GM21528 (cell line): ENCODE data around the gene PRKG1.
"Not testable (repeated sequence)": the region's sequence is repeated elsewhere in the genome, so short reads cannot be mapped to it uniquely, and the experiment has no call there.

Source experiments
- ATAC-seq: cut with Tn5 transposase; IDR thresholded peaks from one replicate; pipeline ENCODE4 v1.9.1; 2021; ENCODE audit warnings: mild to moderate bottlenecking, moderate library complexity; ENCODE audit not compliant: unreplicated experiment, low FRiP score

The PRKG1 gene

DNA sequence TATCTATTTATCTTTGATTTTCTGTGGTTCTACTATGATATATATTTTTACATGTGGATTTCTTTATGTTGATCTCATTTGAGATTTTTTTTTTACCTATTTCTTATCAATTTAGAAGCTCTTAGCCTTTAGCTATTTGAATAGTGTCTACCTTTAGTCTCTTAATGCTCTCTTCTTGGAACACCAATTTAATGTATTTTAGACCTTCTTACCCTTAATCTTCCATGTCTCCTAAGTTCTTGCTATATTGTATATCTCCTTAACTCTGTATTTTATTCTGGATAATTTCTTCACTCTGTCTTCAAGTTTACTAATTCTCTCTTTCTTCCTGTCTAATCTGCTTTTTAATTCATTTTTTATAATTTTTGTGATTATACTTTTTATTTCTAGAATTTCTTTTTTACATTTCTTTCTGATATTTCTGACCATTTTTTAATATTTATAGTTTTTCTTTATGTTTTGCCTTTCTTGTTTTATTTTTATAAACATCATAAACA lies 597.8 kb downstream of the PRKG1 start:
- ATAC-seq: no peak

GRCh38 chr10:51675088-51675487 lies 600.8 kb downstream of the PRKG1 start:
- ATAC-seq: no peak

DNA sequence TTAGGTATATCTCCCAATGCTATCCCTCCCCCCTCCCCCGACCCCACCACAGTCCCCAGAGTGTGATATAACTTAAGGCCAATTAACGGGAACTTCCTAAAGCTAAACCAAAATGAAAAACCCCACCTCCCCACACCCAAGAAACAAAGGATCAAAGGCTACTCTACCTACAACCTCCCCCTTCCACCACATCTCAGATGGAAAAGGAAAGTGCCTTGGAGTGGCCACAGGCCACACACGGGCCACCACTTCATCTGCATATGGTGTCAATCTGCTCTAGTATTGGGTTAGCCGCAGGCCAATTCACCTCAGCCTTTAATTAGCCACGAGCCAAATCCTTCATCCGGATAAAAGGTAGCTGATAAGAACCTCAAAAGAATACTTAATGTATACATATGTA lies 605.6 kb downstream of the PRKG1 start:
- ATAC-seq: no peak

- ATAC-seq: no peak
Measured at GRCh38 chr10:51683031-51683691, 608.9 kb downstream of the PRKG1 start.

DNA sequence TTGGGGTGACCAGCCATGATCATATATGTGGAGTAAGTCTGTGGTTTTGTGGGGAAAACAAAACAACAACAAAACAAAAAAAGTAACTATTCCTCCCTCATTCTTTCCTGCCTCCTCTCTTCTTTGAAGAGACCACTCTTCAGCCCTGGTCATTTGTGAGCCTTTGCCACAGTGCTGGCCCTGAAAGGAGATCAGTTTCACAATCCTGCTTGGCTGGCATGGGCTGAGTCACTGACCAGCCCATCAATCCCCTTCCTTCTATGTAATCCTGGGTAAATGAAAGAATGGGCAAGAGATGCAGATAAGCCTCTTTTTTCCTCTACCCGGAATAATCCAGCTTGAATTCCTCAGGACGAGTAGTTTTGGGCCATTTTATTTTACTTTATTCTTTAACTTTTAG lies 611.5 kb downstream of the PRKG1 start:
- ATAC-seq: no peak

DNA sequence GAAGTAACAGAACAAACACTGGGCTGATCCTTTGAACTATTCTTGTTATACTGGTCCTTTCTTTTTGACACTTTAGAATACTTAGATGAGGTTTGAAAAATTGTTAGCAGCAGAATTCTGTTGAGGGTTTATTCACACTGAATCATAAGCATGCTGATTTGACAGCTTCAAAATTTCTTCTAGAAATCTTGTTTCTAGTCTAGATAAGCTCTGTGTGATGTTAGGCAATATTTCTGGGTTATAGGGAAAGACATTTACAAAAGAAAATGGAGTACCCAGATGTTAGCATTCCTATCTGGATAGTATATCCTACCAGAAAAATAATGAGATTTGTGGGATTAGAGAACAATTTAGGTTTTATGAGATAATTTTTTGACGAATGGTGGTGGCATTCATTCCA lies 613.0 kb downstream of the PRKG1 start:
- no peak for ATAC-seq

DNA sequence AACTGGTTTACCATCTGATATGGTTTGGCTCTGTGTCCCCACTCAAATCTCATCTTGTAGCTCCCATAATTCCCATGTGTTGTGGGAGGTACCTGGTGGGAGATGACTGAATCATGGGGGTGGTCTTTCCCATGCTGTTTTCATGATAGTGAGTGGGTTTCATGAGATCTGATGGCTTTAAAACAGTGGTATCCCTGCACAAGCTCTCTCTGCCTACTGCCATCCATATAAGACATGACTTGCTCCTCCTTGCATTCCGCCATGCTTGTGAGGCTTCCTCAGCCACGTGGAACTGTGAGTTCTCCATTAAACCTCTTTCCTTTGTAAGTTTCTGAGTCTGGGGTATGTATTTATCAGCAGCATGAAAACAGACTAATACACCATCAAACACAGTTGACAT lies 614.5 kb downstream of the PRKG1 start:
- not testable (repeated sequence) for ATAC-seq

DNA sequence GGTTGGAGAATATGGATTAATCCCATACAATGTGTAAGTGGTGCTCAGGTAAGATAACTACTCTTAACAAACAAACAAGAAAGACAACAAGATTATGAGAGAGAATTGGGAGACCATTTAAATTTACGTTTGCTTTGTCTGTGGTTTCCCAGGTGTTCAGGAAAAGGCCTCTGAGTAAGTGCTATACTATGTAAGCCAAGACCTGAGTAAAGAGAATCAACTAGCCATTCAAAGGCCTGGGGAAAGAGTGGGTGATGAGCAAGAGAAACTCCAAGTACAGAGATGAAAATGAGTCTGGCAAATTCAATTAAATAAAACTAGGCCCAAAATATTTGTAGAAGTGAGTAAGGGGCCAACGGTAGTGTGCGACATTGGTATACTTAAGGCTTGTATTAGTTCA lies 615.2 kb downstream of the PRKG1 start:
- ATAC-seq: no peak

DNA sequence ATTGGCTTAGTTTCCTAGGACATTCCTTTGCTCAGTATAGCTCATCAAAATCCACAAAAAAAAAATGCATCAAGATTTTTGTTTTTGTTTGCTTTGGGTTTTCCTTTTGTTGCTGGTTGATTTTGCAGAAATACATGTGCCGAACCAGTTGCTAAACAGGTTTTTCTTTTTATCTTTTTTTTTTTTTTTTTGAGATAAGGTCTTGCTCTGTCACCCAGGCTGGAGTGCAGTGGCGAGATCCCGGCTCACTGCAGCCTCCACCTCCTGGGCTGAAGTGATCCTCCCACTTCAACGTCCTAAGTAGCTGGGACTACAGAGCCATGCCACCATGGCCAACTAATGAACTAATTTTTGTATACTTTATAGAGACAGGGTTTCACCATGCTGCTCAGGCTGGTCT lies 616.8 kb downstream of the PRKG1 start:
- no peak for ATAC-seq

DNA sequence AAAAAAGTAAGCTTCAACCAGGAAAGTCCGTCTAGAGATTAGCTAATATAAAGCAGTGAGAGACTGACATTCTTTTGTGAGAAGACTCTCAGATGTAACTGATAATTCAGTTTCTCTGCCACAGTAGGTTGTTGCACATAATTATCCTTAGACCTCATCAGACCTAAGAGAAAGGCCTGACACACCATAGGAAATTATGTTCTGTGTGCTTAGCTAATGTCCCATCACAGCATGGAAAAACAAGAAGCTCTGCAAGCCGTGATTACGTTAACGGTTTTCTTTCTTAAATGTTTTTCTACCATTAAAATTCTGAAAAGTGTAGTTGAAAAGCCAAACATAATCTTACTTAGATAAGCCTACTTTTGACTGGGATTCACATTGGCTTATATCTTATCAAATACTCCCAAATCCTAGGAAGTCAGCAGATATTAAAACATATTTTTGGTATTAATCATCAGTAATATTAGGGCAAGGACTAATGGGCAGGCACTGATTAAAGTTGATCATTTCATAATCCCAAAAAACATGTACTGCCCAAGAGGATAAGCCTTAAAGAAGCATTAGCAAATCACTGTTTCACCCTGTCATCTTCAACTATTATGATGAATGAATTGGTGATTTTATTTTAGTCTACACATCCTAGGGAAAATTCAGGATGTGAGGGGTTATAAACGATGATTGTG lies 619.9 kb downstream of the PRKG1 start:
- ATAC-seq: no peak

- no peak for ATAC-seq
Measured at GRCh38 chr10:51696251-51696650, 622.0 kb downstream of the PRKG1 start.

- ATAC-seq: no peak
Measured at GRCh38 chr10:51698473-51699063, 624.3 kb downstream of the PRKG1 start.

- peak; percentile 45 for ATAC-seq
Measured at GRCh38 chr10:51699145-51699474, 624.8 kb downstream of the PRKG1 start.

- peak; percentile 96 for ATAC-seq
Measured at GRCh38 chr10:51699475-51700227, 625.4 kb downstream of the PRKG1 start, which contains the start of gene CSTF2T. TSS of gene CSTF2T (minus strand) at chr10:51699595. CDS start at chr10:51699549, 46 bp downstream.

GRCh38 chr10:51700228-51700817 lies 626.0 kb downstream of the PRKG1 start:
- no peak for ATAC-seq

GRCh38 chr10:51705774-51706173 lies 631.5 kb downstream of the PRKG1 start:
- no peak for ATAC-seq

DNA sequence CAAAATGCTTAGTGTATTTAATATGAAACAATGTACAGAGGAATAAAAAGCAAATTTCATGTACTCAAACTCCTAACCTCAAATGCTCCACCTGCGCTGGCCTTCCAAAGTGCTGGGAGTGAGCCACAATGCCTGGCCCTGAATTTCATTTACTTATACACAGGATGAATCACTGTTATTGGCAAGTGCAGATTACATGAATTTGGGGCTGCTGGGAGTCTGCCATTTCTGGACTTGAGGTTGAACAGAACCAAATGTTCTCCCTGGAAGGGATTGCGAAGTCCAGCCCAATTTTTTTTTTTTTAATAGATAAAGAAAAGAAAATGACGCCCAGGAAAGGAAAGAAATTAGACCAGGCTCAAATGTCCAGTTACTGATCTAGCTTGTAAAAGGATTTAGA lies 631.9 kb downstream of the PRKG1 start:
- ATAC-seq: no peak

DNA sequence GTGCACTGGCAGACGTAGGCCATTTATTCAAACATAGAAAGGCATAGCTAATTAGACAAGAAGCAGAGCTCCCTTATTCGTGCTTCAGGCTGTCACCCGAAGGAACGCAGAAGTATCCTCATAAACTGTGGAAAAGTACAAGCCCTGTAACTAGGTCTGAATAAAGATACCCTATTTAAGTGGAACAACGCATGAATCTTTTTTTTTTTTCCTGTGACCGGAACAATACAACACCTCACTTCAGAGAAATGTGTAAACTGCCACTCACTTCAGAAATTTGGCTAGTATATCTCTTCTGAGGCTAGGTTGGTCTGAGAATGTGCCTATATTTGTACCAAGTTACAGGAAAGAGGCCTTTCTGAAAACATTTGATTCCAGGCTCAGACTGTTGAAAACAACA lies 633.1 kb downstream of the PRKG1 start:
- ATAC-seq: no peak

GRCh38 chr10:51707821-51708424 lies 633.6 kb downstream of the PRKG1 start:
- ATAC-seq: no peak

GRCh38 chr10:51708609-51709008 lies 634.3 kb downstream of the PRKG1 start:
- no peak for ATAC-seq
